AG20443 (cell line): ENCODE results near the gene PDIA5.
"Not testable (repeated sequence)": the region's sequence is repeated elsewhere in the genome, so short reads cannot be mapped to it uniquely, and the experiment has no call there.

Source experiments
- DNase-seq: peaks from one replicate; pipeline ENCODE4 v3.0.0; 2012; ENCODE audit warnings: low spot score, mixed read lengths

The PDIA5 gene

DNA sequence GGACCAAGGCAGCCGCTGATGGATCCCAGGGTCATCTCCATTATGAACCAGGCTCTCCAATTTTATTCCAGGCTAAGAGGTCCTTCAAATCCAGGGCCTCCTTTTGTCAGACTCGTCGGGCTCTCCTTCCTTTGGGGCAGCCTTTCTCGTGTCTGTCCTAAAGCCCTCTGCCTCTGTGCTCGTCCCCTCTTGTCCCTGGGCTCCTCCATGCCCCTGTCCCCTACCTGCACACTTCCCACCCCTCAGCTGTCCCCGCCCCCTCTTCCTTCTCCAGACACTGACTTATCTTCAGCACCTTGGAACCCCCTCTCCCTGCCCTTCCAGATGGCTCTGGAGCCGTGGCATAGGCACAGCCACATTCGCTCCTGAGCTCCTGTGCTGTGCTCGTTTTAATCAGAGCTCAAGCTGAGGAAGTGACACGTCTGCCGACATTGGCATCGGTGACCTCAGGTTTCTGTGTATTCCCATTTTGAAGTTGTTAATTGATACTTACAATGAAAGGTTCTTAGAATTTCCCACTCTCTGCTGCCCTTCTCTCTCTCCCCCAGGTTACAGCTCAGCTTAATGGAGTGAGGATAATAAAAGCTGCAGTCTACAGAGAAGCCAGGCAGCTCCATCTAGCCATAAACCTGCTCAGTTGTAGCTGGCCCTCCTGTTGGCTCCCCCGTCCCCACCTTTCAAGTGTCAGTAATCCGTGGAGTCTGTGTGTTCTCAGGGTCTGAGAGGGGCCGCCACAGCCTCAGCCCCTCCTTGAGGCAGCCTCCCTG is 83.8 kb downstream of the PDIA5 start:
- DNase-seq: no peak

DNA sequence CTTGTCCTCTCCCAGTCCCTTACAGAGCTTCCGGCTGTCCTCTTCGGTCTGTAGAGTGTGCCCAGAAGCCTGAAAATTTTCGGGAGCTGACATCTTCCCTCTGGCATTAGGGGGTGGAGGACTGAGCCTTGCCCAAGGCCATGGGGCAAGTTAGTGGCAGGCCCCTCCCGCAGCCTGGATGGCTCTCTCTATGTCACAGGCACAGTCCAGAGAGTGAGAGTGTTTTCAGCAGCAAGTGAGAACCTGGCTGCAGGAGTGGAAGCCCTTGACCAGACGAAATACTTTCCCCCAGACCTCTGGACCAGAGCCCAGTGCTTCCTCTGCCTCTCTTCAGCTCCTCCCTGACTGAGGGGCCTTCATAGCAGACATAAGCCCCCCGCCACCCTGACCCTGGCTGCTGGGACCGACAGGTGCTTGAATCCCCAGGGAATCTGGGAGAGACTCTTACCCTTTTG is 84.5 kb downstream of the PDIA5 start:
- DNase-seq: no peak

DNA sequence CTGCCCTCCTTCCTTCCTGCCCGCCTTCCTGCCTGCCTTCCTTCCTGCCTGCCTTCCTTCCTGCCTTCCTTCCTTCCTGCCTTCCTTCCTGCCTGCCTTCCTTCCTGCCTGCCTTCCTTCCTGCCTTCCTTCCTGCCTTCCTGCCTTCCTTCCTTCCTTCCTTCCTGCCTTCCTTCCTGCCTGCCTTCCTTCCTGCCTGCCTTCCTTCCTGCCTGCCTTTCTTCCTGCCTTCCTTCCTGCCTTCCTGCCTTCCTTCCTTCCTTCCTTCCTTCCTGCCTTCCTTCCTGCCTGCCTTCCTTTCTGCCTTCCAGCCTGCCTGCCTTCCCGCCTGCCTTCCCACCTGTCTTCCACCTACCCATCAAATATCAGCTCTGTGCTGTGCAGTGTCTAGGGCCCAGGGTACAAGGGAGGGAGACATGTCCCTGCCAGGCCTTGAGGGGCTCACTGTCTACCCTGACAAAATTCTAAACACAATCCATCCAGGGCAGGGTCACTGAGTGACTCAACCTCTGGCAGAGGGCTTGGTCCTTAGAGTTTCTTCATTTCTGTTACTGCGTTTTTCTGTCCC is 85.1 kb downstream of the PDIA5 start:
- not testable (repeated sequence) for DNase-seq

DNA sequence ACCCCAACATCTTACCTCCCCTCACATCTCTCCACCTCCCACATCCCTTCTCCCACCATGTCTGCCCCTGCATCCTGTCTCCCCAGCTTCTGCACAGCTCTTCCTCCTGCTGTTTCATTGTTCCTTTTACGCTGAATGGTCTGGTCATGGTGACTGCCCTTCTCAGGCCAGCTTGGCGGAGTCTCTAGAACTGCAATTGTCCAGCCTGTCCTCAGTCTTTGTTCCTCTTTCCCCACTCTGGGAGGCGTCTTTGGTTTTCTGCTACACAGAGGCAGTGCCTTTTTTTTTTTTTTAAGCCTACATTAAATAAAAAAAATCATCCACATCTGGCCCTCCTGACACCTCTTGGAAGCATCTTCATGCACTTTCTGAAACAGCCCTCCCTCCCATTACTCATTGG is 85.9 kb downstream of the PDIA5 start:
- no peak for DNase-seq

DNA sequence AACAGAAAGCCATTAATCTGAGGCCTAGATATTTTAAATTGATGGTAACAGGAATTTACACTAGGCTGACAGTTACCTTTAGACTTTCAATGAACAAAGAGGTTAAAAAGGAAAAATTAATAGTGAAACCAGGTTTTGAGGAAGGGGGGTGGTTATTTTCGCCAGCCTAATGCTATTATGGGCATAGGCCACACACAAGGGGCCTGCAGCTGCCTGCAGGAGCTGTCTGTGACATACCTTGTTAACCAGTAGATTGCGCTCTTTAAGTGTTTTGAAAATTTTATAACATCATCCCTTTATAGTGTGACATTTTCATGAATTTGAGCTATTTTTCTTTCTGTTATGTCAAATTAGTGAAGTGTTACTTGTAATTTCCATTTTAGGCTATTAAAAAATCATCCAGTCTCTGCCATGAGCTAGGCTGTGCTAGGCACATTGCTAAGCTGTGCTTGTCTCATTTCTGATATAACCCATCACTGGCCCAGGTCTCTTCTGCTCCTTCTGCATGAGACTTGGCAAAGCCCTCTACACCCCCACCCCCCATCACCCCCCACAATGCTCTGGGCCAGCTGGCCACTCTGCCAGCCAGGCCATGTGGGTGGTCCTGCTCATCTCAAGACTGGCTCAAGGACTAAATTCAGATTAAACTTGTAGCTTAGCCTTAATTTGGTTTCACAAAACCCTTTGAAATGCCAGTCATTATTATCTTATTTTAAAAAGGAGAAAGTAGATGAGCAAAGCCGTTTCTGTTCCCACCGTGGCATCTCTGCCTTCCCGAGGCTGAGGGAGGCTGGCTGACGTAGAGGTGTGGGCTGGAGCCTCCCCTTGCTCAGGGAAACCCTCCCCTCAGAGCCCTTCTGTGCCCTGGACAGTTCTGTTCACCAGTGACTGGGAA is 86.5 kb downstream of the PDIA5 start:
- no peak for DNase-seq

DNA sequence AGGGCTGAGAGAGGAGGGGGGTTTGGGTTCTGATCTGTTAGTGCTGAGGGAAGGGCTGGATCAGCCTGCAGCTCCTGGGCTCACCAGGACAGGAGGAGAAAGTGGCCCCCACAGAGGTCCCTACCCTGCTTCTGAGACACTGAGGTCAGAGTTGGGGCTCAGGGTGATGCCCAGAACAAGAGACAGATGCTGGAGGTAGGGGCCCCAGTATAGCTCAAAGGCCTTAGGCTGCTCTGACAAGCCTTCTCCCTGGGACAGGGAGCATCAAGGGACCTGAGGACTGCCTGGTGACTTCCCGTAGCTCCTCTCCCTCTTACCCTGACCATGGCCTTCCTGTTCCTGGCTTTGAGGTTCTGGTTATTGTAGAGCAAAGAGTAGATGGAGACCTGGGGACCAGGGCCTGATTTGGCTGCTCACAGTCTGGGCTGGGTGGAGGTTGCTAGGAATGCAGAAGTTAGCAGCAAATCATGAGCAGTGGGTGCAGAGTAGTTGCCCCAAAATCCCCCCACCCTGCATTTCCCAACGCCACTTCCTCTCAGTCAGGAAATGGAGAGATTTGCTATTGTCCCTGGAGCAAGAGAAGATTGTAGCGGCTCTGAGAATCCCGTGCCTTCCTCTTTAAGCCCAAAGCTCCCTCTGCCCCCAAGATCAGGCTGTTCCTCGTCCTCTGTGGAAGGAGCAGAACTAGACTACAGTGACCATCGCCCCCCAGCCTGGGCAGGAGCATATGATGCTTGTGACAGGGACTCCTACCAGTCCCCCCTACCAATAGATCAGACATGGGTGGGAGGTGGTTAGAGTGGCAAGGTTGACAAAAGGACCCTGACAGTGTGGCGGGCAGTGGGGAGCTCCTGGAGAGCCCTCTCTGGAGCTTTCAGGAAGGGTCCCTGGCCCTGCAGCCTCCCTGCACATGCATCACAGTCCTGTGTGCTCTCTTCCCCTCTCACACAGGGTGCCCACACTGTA is 87.5 kb downstream of the PDIA5 start:
- no peak for DNase-seq

DNA sequence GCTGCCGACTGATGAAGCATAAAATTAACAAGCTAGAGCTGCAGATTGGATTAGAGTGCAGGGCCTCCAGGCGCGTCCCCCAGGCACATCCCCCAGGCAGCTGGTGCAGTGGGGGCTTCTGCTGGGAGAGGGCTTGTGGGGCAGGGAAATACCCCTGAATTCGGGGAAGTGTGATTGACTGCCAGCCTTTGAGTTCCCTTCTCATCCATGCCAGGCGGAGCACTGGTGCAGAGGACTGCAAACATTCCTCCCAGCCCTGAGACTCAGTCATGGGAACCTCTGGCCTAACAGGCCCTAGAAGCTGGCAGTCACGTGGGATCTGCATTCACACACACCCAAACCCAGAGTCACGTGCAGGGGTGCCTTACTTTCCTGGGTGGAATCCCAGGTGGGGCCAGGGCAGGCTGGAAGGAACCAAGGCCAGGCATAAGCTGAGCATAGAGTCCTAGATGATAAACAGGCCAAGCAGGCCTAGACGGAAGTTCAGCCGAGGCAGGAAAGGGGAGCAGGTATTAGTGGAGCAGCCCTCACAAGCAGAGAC is 88.7 kb downstream of the PDIA5 start:
- DNase-seq: no peak

DNA sequence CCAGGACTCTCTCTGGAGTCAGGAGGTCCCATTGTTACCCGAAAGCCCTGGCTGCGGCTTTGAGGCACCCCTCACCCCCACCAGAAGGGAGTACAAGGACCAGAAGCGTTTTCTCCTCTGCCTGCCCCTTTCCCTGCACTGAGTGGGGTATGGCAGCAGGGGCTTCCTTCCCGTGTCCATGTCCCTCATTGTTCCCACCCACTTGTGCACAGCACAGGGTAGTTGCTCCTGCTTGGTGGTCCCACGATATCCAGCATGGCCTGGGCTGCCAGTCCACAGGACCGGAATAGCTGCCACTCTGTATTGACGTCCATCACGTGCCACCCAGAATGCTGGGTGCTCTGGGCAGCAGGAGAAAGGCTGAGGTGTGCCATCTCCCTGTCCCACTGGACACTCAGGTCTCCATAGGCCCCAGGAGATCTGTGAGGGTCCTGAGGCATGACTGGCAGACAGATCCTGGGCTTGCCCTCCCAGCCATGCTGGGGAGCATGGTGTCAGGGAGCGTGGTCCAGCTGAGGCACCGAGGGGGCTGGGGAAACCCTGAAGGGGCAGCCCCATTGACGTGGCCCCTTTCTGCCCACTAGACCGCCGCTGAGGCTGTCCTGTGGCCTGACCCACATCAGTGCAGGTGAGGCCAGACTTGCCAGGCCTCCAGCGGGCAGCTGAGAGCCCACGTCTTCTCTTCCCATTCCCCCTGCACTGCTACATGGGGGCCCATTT is 89.6 kb downstream of the PDIA5 start:
- DNase-seq: peak; percentile 4

DNA sequence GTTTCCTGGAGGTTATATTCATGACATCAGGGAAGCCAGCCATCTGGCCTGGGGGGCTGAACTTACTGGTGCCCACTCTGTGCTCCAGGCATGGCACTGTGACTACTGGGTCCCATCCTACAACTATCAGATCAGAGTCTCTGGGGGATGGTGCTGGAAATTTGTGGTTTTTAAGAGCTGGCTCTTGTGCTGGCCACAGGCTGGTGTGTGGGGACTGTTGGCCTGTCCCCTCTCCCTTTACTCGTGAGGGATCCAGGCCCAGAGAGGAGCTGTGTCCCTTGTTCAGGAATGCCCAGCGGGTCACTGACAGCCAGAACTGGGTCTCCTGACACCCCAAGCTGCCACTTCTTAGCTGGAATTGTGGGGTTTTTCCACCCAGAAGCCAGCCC is 90.4 kb downstream of the PDIA5 start:
- DNase-seq: peak; percentile 4

DNA sequence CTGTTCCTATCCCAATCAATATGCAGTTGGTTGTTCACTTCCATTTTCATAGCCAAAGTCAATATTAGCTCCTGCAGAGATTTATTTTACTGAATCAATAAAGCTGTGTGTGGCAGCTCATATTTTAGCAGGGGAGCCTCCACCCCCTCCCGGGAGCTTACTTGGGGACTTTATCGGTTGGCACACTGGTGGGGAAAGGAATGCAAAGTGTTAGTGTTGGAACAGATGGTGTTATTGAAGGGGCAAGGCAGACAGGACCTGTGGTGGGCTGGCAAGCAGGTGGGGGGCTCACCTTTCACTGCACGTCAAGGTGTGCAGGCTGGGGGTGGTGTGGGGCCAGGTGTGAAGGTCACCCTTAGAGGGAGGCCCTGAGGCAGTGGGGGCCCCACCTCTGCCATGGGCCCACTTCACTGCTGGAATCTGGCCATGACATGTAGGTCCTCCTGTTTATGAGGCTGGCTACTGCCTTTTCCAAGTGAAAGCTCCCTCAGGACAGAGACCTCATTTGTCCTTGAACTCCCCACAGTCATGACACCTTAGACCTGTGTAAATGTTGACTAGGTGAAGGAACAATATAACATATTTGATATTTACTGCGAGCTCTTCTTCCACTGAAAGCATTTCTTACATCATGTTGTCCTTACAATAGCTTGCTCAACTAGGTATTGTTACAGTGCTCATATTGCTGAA is 90.9 kb downstream of the PDIA5 start:
- DNase-seq: peak; percentile 4

DNA sequence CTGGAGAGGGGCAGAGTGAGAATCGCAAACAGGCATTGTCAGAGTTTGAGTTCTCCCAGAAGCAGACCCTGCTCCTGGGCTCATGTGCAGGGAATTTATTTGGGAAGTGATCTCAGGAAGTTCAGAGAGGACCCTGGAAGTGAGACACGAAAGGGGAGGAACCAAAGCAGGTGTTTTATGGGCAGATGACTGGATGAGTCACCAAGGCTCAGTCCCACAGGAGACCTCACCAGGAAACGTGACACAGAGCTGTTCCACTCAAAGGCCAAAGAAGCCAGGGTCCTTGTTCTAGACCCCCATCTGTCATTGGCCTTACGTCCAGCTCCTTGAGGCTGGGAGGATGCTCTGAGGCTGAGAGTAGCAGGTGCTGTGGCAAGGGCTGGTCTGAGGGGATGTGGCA is 91.5 kb downstream of the PDIA5 start:
- DNase-seq: peak; percentile 14

DNA sequence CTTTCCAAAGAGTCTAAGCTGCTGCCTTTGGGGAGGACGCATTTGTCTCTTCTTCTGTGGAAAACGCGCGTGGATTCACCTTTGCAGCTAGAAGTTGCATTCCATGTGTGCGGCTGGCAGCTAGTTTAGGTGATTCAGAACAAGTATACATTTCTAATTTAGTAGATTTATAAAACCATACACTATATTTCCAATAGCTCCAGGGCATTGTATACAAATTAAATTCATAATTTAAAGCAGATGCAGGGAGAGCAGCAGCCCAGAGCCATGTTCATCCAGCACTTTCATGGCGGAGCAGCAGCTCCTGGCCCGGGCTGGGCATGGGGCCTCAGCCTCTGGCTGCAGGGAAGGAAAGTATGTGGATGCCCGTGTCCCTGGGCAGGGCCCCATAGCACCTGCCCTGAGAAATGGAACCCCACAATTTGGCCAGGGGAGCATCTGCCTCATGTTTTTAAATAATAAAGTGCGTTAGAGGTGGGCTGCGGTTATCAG is 92.1 kb downstream of the PDIA5 start:
- DNase-seq: peak; percentile 8

DNA sequence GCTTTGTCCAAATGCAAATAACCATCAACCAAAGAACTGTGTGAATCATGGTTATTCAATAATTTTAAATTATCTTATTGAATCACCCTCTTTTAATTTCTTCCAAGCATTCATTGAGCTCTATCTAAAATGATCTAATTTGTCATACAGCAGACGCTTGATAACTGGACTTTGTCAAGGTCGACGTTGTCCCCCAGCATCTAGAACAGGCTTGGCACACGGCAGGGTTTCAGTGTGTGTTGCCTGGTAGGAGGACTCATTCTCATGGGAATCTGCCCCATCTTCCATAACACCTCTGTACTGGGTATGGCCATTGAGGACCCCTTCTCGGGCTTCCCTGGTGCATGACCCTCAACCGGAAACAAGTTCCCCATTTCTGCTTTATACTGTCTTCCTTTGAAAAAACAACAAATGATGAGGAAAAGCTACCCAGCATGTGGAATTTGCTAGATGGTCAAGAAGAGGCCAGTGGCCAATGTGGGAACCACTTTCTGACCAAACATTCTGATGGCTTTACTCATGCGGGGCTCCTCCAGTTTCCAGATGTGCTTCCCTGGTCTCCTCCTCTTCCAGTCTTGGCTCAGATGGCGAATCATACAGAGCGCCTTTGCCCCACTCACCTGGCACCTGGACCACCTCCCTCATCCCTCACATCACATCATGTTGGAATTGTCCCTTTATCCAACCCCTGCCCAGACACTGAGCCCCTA is 93.3 kb downstream of the PDIA5 start:
- peak; percentile 90 for DNase-seq

DNA sequence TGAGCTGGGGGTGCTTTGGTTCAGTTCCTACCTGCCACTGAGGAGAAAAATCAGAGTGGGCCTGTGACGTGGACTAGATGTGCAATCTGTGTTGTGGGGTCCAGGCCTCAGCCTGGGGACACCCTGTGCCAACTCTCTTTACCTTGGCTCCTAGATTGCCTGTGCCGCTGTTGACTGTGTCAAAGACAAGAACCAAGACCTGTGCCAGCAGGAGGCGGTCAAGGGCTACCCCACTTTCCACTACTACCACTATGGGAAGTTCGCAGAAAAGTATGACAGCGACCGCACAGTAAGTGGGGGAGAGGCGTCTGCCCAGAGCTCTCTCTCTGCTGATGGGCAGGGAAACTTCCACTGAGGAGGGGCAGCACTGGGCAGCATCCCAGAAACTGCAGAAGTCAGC is 94.3 kb downstream of the PDIA5 start:
- peak; percentile 7 for DNase-seq

DNA sequence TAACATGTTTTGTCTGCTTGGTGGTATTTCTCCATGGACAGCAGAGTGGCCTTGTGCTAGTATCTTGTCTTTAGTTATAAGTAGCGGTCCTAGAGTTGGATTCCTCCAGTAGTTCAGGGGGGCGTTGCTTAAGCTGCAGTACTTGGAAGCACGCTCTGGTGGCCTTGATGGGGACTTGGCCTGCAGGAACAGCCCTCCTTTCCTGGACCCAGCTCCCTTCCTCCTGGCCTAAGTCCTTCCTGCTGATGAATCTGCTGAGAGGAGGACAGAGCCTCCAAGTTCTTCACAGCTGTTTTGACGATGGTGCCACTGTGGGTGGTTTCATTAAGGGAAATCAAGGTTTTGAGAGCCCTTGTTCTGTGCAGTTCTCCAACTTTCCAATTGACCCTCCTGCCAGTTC is 96.3 kb downstream of the PDIA5 start:
- DNase-seq: no peak

DNA sequence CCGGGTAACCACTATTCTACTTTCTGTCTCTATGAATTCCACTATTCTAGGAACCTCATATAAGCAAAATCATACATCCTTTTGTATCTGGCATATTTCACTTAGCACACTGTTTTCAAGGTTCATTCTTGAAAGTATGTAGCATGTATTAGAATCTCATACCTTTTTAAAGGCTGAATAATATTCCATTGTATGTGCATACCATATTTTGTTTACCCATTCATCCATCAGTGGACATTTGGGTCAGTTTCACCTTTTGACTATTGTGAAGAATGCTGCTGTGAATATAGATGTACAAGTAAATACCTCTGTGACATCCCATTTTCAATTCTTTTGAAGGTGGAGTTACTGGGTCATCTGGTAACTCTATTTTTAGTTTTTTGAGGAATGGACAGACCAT is 98.3 kb downstream of the PDIA5 start:
- no peak for DNase-seq

DNA sequence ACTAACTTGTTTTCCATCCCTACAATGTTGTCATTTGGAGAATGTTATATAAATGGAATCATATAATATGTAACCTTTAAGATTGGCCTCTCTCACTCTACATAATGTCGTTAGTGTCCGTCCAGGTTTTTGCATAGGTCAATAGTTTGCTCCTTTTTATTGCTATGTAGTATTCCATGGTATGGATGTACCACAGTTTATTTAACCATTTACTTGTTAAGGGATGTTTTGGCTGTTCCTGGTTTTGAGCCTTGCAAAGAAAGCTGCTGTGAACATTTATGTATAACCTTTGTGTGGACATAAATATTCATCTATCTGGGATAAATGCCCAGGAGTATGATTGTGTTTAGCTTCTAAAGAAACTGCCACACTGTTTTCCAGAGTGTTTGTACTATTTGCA is 100.9 kb downstream of the PDIA5 start:
- no peak for DNase-seq

DNA sequence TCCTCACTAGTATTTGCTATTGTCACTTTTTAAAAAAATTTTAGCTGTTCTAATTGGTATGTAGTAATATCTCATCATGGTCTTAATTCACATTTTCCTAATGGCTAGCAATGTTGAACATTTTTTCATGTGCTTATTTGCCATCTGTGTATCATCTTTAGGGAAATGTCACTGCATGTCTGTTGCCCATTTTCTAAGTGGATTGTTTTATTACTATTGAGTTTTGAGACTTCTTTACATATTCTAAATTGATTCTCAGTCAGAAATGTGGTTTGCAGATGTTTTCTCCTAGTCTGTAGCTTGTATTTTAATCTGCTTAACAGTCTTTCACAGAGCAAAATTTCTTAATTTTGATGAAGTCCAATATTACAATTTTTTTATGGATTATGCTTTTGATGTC is 101.3 kb downstream of the PDIA5 start:
- no peak for DNase-seq

DNA sequence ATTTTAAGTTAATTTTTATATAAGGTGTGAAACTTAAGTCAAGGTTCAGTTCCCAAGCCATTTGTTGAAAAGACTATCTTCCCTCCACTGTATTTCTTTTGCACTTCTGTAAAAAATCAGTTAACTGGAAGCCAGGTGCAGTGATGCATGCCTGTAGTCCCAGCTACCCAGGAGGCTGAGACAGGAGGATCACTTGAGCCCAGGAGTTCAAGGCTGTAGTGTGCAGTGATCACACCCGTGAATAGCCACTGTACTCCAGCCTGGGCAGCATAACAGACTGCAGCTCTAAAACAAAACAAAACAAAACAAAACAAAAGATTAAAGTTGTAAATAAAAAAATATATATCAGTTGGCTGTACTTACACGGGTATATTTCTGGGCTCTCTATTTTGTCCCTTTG is 101.8 kb downstream of the PDIA5 start:
- no peak for DNase-seq
